Fibroblast of lung (primary cell): ENCODE results near the gene RAP1GAP2.
"Not testable (repeated sequence)": the region's sequence is repeated elsewhere in the genome, so short reads cannot be mapped to it uniquely, and the experiment has no call there.

Experiments
- CTCF ChIP-seq, 2 donors: IDR thresholded peaks in 1 of 2; conservative IDR thresholded peaks in 1 of 2; 1 replicate in 1 of 2; 2 replicates in 1 of 2; pipeline ENCODE4 v1.5.1; 2011 to 2012; ENCODE audit warnings: low read length in 2 of 2, control low read depth in 1 of 2, inconsistent platforms in 1 of 2, low read depth in 1 of 2, mild to moderate bottlenecking in 1 of 2
- EZH2 ChIP-seq: IDR thresholded peaks from 2 replicates; pipeline ENCODE4 v1.5.1; 2012; ENCODE audit warnings: low read length, control low read depth, mild to moderate bottlenecking; ENCODE audit errors: missing control alignments

GRCh38 chr17:3054868-3055267, 258.6 kb downstream of the RAP1GAP2 start:
- not testable (repeated sequence) for TF ChIP-seq EZH2; CTCF (conservative IDR thresholded peaks at IDR 0.05 in 1 of 2, IDR thresholded peaks at IDR 0.05 in 1 of 2; ENCODE audit: low read depth in 1 of 2, low read length in 2 of 2)
